HG02938 (cell line): ENCODE measurements around the gene CLIC5.

ENCODE experiments used
- ATAC-seq: cut with Tn5 transposase; IDR thresholded peaks from one replicate; pipeline ENCODE4 v1.9.1; 2021; ENCODE audit warnings: mild to moderate bottlenecking, moderate library complexity; ENCODE audit not compliant: unreplicated experiment

CLIC5 gene

GRCh38 chr6:45966797-45967196 is 48.9 kb downstream of the CLIC5 start:
- no peak for ATAC-seq

GRCh38 chr6:45966340-45966739 is 49.3 kb downstream of the CLIC5 start:
- ATAC-seq: no peak

- no peak for ATAC-seq
These were observed 49.9 kb downstream of the CLIC5 start for GRCh38 chr6:45965792-45966191.

GRCh38 chr6:45965007-45965406 is 50.7 kb downstream of the CLIC5 start:
- ATAC-seq: no peak

GRCh38 chr6:45964300-45964699 is 51.4 kb downstream of the CLIC5 start:
- no peak for ATAC-seq

- ATAC-seq: no peak
These were observed 51.8 kb downstream of the CLIC5 start for GRCh38 chr6:45963896-45964295.

- no peak for ATAC-seq
These were observed 54.5 kb downstream of the CLIC5 start for GRCh38 chr6:45961125-45961524.

- no peak for ATAC-seq
These were observed 56.0 kb downstream of the CLIC5 start for GRCh38 chr6:45959534-45960145.

GRCh38 chr6:45956663-45957062 is 59.0 kb downstream of the CLIC5 start:
- no peak for ATAC-seq

GRCh38 chr6:45956176-45956575 is 59.5 kb downstream of the CLIC5 start:
- no peak for ATAC-seq

GRCh38 chr6:45955597-45955996 is 60.1 kb downstream of the CLIC5 start:
- ATAC-seq: no peak

GRCh38 chr6:45952546-45952945 is 63.1 kb downstream of the CLIC5 start:
- no peak for ATAC-seq

- no peak for ATAC-seq
These were observed 63.5 kb downstream of the CLIC5 start for GRCh38 chr6:45952168-45952529.

GRCh38 chr6:45951321-45952167 is 64.1 kb downstream of the CLIC5 start:
- no peak for ATAC-seq

GRCh38 chr6:45949256-45949655 is 66.4 kb downstream of the CLIC5 start:
- ATAC-seq: no peak

- ATAC-seq: no peak
These were observed 67.9 kb downstream of the CLIC5 start for GRCh38 chr6:45947807-45948206.

GRCh38 chr6:45946887-45947286 is 68.8 kb downstream of the CLIC5 start:
- no peak for ATAC-seq

GRCh38 chr6:45946352-45946751 is 69.3 kb downstream of the CLIC5 start:
- no peak for ATAC-seq

GRCh38 chr6:45942953-45943352 is 72.7 kb downstream of the CLIC5 start:
- ATAC-seq: no peak

- ATAC-seq: no peak
These were observed 81.8 kb downstream of the CLIC5 start for GRCh38 chr6:45933855-45934254.

- ATAC-seq: no peak
These were observed 84.4 kb downstream of the CLIC5 start for GRCh38 chr6:45931232-45931631.

- no peak for ATAC-seq
These were observed 85.1 kb downstream of the CLIC5 start for GRCh38 chr6:45930420-45931040.
